ENCODE measurements around the gene COPS7B.
"Not testable (repeated sequence)": the region's sequence is repeated elsewhere in the genome, so short reads cannot be mapped to it uniquely, and the experiment has no call there.

COPS7B gene

GRCh38 chr2:231786177-231786916 is at the start of gene COPS7B:
Gene COPS7B (plus strand): TSS chr2:231786445. CDS start chr2:231788571, 2,126 bp downstream.
- DNase-seq (ENCODE audit: low read depth): peak; percentile 76

GRCh38 chr2:231737761-231738160 is 48.5 kb upstream of the COPS7B start:
- DNase-seq (ENCODE audit: low read depth): no peak

DNA sequence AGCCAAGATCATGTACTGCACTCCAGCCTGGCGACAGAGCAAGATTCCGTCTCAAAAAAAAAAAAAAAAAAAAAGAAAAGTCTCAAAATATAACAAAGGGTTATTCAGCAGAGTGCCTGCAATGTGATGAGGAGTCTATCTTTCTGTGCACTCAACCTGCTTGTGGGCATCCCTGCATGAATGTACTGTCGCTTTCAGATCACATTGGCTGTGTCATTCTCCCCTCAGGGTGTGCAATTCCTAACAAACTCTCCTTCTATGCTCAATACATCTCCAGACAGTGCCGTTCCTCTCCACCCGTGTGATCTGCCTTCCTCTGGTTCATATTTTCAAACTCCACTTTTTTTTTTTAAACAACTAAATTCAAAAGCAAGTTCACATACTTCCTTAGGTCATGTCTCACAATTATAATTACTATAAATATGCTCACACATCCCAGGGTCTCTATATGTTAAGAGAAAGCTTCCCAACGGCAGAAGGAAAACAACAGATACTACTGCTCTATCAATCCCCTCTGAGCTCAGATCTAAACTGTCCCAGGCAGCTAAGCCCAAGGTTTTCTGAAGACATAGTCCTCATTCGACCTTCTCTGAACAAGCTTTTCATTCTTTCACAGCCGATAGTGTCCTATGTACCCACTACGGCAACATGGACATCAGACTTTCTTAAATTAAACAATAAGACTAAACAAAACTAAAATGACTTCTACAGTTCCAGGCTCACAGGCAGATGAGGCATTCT is 42.7 kb upstream of the COPS7B start:
- no peak for DNase-seq (ENCODE audit: low read depth)

DNA sequence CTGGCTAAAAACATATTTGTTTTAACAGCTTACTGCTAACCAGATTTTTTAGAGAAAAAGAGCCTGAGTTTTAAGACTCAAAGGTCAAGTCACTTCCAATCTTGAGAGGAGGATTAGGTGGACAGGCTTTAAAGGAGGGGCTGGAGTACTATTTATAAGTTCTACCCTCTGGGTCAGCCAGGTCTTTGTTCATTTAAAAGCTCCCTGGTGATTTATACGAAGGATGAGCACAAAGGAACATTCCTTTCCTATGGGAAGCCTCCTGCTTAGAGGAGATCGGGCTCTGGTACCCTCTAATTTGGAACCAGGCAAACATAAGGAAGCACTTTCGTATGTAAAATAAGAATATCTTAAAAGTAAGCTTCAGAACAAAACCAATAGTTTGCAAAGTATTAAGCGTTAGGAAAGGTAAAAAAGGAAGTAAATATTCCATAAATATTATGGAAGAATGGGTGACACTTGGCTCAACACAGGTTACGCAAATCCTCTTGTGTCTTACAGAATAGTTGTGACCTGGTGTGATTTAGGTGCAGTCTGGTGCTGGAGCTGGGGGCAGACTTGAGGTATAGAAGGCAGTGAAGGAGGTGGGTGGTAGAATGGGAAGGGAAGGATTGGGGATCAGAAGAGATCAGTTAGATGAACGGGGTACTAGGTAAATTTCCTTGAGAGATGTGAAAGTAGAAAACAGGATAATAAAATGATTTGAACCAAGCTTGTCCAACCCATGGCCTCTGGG is 40.8 kb upstream of the COPS7B start:
- DNase-seq (ENCODE audit: low read depth): no peak

DNA sequence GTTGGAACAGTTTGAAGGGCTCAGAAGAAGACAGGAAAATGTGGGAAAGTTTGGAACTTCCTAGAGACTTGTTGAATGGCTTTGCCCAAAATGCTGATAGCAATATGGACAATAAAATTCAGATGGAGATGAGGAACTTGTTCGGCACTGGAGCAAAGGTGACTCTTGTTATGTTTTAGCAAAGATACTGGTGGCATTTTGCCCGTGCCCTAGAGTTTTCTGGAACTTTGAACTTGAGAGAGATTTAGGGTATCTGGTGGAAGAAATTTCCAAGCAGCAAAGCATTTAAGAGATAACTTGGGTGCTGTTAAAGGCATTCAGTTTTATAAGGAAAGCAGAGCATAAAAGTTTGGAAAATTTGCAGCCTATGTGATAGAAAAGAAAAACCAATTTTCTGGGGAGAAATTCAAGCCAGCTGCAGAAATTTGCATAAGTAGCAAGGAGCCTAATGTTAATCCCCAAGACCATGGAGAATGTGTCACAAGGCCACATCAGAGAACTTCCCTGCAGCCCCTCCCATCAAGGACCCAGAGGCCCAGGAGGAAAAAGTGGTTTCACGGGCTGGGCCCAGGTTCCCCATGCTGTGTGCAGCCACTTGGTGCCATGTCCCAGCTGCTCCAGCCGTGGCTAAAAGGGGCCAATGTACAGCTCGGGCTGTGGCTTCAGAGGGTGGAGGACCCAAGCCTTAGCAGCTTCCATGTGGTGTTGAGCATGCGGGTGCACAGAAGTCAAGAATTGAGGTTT is 37.9 kb upstream of the COPS7B start:
- DNase-seq (ENCODE audit: low read depth): not testable (repeated sequence)

GRCh38 chr2:231749016-231749415 is 37.2 kb upstream of the COPS7B start:
- not testable (repeated sequence) for DNase-seq (ENCODE audit: low read depth)

DNA sequence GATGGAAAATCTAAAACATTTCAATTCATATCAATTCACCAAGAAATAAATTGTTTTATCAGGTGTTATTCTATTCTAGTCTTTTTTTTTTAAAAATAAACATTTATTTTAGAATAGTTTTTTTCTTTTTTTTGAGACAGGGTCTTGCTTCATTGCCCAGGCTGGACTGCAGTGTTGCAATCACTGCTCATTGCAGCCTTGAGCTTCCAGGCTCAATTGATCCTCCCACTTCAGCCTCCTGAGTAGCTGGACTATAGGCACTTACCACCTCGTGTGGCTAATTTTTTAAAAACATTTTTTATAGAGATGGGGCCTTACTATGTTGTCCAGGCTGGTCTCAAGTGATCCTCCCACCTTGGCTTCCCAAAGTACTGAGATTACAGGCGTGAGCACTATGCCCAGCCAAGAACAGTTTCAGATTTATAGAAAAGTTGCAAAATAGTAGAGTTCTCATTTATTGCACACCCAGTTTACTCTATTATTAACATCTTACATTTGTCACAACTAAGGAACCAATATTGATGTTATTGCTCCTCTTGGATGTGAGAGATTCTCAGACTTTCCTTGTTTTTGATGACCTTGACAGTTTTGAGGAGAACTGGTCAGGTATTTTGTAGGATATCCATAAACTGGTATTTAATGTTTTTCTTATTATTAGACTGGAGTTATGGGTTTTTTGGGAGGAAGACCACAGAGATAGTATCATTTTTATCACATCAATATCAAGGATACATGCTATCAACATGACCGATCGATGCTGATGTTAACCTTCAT is 35.0 kb upstream of the COPS7B start:
- DNase-seq (ENCODE audit: low read depth): no peak

GRCh38 chr2:231752061-231752460 is 34.2 kb upstream of the COPS7B start:
- DNase-seq (ENCODE audit: low read depth): no peak

- no peak for DNase-seq (ENCODE audit: low read depth)
These were observed 24.5 kb upstream of the COPS7B start for GRCh38 chr2:231761735-231762134.

GRCh38 chr2:231764124-231764523 is 22.1 kb upstream of the COPS7B start:
- DNase-seq (ENCODE audit: low read depth): no peak

GRCh38 chr2:231764760-231765159 is 21.5 kb upstream of the COPS7B start:
- DNase-seq (ENCODE audit: low read depth): no peak

GRCh38 chr2:231765496-231765929 is 20.7 kb upstream of the COPS7B start:
- no peak for DNase-seq (ENCODE audit: low read depth)

DNA sequence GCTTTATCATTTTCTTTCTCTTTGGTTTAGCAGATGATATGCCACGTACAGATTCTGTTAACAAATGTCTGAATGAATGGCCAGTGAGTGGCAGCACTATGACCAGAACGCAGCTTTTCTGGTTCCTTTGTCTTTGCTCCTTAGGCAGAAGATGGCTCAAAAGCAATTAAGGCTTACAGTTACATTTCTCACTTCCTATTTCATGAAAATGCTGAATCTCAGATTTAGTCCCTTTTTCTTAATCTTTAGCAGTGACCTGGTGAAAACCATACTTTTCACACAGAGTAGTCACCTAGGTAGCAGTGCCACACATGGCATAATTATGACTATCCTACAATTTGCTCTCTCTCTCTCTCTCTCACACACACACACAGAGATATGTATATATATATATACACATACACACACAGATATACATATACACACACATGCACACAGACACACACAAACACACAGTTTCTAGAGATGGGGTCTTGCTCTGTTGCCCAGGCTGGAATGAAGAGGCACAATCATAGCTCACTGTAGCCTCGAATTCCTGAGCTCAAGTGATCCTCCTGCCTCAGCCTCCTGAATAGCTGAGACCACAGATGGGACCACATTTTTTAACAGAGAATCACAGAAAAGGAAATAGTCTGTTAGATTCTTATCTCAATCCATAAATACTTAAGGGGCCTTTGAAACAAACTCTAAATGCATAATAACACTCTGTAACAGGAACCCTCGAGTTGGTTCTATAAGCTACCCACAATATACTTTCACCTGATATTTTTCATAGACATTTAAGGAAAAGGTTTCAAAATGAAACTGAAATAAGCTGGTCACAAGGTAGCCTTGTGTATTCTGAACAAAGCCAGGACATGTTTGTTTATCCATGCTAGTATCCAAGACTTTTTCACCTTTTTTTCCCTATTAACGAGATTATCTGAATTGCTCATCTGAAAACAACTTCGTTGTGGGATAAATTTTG is 16.8 kb upstream of the COPS7B start:
- DNase-seq (ENCODE audit: low read depth): no peak

DNA sequence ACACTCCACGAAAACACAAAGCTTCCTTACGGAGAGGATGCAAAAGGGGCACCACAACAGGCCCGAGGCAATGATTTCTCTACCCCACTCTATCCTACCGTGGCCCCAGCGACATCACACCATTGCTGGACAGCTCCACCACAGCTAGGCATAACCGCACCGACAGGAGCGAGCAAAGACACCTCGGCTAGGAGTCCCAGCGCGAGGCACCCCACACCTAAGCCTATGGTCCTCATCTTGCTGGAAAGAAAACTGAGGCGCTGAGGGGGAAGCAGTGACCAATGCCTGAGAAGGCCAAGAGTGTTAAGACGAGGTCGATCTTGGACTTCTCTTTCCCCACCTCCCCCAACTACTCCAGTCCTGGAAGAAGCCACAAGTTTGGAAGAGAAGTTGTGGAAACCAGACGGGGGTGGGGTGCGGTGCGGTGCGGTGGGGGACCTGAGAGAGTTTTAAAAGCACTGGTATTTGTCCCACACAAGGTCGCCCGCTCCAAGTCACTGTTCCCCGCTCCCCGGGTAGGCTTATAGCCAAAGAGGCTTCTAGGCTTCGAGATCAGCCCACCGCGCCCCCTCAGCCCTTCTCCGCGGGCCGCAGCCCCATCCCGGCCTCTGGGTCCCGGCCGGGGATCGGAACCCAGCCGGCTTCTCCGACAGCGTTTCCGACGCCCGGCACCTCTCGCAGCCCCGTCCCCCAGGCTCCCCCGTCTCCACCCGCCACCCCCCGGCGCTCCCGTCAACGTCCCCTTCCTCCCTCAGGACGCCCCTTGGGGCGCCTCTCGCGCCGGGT is 5.9 kb upstream of the COPS7B start:
- DNase-seq (ENCODE audit: low read depth): no peak

GRCh38 chr2:231780909-231781797 is 5.1 kb upstream of the COPS7B start, which contains the start of gene PDE6D:
Gene PDE6D (minus strand): TSS chr2:231781282. CDS start chr2:231781114, 168 bp downstream.
- peak; percentile 93 for DNase-seq (ENCODE audit: low read depth)

DNA sequence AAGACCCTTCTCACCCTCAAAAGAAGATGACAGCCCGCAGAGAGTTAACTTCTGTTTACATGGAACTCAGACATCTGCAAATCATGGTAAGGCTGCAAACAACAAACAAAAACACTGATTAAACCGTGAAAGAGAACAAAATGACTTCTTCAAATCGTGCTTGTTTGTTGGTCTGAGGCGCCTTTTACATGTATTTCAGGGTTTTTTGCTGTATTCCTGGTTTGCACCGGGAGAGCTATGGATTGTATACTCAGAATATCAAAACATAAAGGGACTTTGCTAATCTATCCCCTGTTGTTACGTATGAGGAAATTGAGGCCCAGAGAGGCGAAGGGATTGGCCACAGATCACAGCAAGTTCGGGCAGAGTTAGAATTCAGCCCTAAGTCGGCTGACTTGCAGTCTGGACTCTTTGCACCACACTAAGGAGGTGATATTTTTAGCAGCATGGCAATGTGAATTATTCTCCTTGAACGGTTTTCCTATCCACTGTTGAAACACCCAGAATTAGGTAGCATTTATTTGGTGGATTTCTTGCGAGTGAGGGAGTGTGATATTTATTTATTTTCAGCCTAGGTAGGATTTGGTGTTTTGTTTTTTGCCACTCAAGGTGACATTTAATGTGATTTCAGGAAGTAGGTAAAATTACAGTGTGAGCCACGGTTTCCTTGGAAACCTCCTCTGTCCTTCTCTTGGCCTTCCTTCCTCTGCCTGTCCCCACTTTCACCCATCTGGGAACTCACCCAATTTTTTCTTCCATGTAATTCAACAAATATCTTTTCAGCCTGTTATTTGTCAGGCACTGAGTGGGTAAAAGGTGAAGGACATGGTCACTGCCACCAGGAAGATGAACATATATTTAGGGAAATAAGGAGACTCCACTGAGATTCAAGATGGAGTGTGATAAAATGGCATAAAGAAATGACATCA is 4.2 kb upstream of the COPS7B start:
- DNase-seq (ENCODE audit: low read depth): no peak

DNA sequence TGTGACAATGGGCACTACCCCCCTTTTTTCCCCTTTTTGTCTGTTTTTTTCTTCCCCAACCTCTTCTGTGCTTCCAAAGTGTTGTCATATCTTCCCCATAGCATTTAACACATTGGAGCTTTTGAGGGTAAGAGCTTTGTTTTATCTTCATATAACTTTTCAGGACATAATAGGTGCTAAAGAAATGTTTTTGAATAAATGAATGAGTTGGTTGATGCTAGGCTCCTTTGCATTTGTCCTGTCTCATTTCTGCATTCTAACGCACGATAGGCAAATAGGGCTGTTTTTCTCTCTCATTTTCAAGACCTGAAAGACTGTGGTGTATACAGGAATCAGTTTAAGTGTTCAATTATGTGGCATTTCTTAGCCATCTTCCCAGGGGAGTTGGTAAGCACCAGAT is 832 bp upstream of the COPS7B start:
- no peak for DNase-seq (ENCODE audit: low read depth)
